ENCODE data around the gene AASS.

AASS gene

DNA sequence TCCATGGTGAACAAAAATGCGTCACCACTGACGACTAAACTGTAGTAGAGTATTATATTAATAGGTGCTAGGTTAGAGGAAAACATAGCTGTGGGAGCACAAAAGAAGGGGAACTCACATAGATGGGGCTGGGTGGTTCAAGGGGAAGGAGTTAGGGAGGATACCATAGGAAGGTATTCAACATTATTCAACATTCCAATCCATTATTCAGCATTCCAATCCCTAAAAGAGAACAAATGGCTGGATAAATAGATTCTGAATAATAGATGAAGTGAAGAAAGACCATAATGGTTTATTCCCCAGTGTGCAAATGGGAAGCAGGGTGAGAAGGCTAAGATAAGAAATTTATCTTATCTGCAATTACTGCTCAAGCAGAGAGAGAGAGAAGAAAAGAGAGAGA, 61.4 kb downstream of the AASS start:
- no peak overlapping the region for H3K4me3 ChIP-seq (ENCODE audit: low read depth, low read length)
- TF ChIP-seq, protein P1, sequence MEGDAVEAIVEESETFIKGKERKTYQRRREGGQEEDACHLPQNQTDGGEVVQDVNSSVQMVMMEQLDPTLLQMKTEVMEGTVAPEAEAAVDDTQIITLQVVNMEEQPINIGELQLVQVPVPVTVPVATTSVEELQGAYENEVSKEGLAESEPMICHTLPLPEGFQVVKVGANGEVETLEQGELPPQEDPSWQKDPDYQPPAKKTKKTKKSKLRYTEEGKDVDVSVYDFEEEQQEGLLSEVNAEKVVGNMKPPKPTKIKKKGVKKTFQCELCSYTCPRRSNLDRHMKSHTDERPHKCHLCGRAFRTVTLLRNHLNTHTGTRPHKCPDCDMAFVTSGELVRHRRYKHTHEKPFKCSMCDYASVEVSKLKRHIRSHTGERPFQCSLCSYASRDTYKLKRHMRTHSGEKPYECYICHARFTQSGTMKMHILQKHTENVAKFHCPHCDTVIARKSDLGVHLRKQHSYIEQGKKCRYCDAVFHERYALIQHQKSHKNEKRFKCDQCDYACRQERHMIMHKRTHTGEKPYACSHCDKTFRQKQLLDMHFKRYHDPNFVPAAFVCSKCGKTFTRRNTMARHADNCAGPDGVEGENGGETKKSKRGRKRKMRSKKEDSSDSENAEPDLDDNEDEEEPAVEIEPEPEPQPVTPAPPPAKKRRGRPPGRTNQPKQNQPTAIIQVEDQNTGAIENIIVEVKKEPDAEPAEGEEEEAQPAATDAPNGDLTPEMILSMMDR (IDR thresholded peaks at IDR 0.05; ENCODE audit: low read depth, low read length): no peak

DNA sequence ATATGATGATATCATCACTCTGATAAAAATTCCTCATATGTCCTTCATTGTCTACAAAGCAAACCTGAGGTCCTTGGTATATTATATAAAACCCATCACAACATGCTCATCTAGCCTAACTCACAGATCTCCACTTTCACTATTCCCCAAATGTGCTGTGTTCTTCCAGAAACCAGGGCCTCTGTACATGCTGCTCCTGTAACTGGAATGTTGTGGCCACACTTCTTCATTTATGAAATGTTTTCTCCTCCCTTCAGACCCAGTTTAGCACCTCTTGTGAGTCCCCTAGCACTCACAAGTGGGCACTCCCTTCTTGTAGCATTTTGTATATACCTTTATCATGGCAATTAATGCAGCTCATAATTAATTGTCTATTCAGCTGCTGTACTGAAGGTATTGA, 61.9 kb downstream of the AASS start:
- TF ChIP-seq, protein P1 (IDR thresholded peaks at IDR 0.05; ENCODE audit: low read depth, low read length): no peak
- H3K4me3 ChIP-seq (ENCODE audit: low read depth, low read length): no peak overlapping the region

GRCh38 chr7:122073635-122074034, 70.4 kb downstream of the AASS start:
- TF ChIP-seq, protein P1 (IDR thresholded peaks at IDR 0.05; ENCODE audit: low read depth, low read length): no peak
- H3K4me3 ChIP-seq (ENCODE audit: low read depth, low read length): no peak overlapping the region

GRCh38 chr7:122072924-122073599, 71.0 kb downstream of the AASS start:
- TF ChIP-seq, protein P1 (IDR thresholded peaks at IDR 0.05; ENCODE audit: low read depth, low read length): no peak

GRCh38 chr7:122072272-122072671, 71.8 kb downstream of the AASS start:
- no peak overlapping the region for H3K4me3 ChIP-seq (ENCODE audit: low read depth, low read length)
- TF ChIP-seq, protein P1 (IDR thresholded peaks at IDR 0.05; ENCODE audit: low read depth, low read length): no peak

More at GRCh38 chr7:122072924-122073599, 71.0 kb downstream of the AASS start:
- no peak overlapping the region for H3K4me3 ChIP-seq (ENCODE audit: low read depth, low read length)

DNA sequence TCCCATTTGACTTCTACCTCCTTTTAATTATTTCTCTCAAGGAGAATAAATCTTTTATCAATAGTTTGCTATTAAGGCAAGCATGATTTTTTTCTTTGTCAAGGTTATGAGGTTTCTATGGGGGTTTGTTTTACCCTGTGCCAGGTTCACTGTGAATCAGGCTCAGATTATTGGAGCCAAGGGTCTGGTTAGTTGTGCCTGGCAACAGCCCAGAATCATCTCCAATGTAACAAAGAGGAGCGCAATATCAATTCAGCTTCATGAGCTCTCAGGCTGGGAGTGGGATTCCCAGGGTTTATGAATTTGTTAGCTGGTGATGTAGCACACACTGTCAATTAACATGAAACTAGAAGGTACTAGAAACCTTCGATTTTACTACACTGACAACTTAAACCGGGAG, 73.2 kb downstream of the AASS start:
- TF ChIP-seq, protein P1 (IDR thresholded peaks at IDR 0.05; ENCODE audit: low read depth, low read length): no peak

GRCh38 chr7:122070062-122070461, 74.0 kb downstream of the AASS start:
- no peak overlapping the region for H3K4me3 ChIP-seq (ENCODE audit: low read depth, low read length)
- TF ChIP-seq, protein P1 (IDR thresholded peaks at IDR 0.05; ENCODE audit: low read depth, low read length): no peak

More for the DNA sequence above, 73.2 kb downstream of the AASS start:
- H3K4me3 ChIP-seq (ENCODE audit: low read depth, low read length): no peak overlapping the region
